Measurements from ENCODE around the gene SERTM1. TPM values are rescaled to one million over a fixed set of nuclear protein-coding genes. Genes with fewer than 3 reads are reported as not detected.

Gene SERTM1
- total and polyA plus RNA-seq, 11 donors: 0.03 to 6.0 (median 0.74) TPM; not detected in 1

DNA sequence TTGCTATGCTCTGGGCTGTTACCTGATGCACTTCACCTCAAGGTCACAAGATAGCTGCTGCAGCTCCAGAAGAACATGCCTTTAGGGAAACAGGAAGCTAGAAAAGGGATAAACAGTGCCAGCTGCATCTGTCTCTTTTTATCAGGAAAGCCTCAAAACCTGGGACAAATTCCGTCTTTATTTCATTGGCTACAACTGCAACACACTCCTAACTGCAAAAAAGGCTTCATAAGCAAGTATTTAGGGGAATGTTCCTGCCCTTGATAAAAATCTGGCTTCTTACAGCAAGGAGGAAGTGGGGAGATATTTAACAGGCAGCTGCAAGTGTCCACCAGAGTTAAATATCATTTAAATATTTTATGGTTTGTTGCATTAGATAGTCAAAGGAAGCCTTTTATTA lies 34.2 kb upstream of the SERTM1 start:
- Histone ChIP-seq H3K27me3 (no peaks in the 10 kb centered on the region), H3K4me1 (no peaks in the 10 kb centered on the region), H3K36me3 (no peaks in the 10 kb centered on the region), H3K27ac (no peak overlapping the region), H3K9me3 (no peaks in the 10 kb centered on the region), H3K4me3 (no peak overlapping the region)
- ATAC-seq (no peak), DNase-seq (no peak)
- WGBS, 4 donors: 45 to 61% (median 51%) methylated on average over 1 of the region's 1 CpG
- no peak for TF ChIP-seq POLR2A (IDR thresholded peaks at IDR 0.05)
- TF ChIP-seq, protein P1, sequence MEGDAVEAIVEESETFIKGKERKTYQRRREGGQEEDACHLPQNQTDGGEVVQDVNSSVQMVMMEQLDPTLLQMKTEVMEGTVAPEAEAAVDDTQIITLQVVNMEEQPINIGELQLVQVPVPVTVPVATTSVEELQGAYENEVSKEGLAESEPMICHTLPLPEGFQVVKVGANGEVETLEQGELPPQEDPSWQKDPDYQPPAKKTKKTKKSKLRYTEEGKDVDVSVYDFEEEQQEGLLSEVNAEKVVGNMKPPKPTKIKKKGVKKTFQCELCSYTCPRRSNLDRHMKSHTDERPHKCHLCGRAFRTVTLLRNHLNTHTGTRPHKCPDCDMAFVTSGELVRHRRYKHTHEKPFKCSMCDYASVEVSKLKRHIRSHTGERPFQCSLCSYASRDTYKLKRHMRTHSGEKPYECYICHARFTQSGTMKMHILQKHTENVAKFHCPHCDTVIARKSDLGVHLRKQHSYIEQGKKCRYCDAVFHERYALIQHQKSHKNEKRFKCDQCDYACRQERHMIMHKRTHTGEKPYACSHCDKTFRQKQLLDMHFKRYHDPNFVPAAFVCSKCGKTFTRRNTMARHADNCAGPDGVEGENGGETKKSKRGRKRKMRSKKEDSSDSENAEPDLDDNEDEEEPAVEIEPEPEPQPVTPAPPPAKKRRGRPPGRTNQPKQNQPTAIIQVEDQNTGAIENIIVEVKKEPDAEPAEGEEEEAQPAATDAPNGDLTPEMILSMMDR (IDR thresholded peaks at IDR 0.05): no peak
- intact Hi-C loops (cut with DNase I): no loop called here

DNA sequence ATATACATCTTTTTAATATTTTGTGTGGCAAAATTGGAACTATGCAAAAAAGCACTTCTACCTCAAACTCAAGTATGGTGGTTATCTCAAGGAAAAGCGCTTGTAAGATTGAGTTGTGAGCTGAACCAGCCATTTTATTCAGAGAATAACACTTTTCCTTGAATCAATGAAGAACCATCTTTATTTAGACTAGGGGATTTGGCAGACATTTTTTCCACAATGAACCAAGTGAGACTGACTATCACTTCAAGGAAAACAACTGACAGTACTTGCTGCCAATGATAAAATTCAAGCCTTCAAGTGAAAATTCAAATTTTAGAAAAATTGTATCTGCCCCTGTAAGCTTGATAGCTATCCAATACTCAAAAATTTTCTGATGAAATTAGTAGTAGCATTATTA lies 23.2 kb upstream of the SERTM1 start:
- H3K27me3 ChIP-seq: no peaks in the 10 kb centered on the region
- DNase-seq (no peak), ATAC-seq (no peak)
- no peaks in the 10 kb centered on the region for H3K4me1 ChIP-seq
- intact Hi-C loops (cut with DNase I): no loop called here
- H3K36me3 ChIP-seq: no peaks in the 10 kb centered on the region
- WGBS, 4 donors: 81 to 88% (median 84%) methylated on average over 1 of the region's 1 CpG
- H3K4me3 ChIP-seq: no peak overlapping the region
- no peaks in the 10 kb centered on the region for H3K9me3 ChIP-seq
- no peak overlapping the region for H3K27ac ChIP-seq
- TF ChIP-seq, protein P1 (IDR thresholded peaks at IDR 0.05): no peak
- no peak for TF ChIP-seq POLR2A (IDR thresholded peaks at IDR 0.05)

- no peak for TF ChIP-seq POLR2A (IDR thresholded peaks at IDR 0.05)
- TF ChIP-seq, protein P1 (IDR thresholded peaks at IDR 0.05): no peak
- Histone ChIP-seq H3K9me3 (no peaks in the 10 kb centered on the region), H3K27ac (no peak overlapping the region), H3K36me3 (no peaks in the 10 kb centered on the region), H3K4me1 (no peaks in the 10 kb centered on the region), H3K4me3 (no peak overlapping the region), H3K27me3 (peaks cover 0 to 4% (median 0%) of the 10 kb centered on the region in 9 donors)
- ATAC-seq (no peak), DNase-seq (no peak)
- 85 to 88% (median 86%) methylated on average over 3 of the region's 3 CpGs for WGBS, 4 donors
- intact Hi-C loops (cut with DNase I): no loop called here
These were observed 8.2 kb upstream of the SERTM1 start for GRCh38 chr13:36665630-36666029.

DNA sequence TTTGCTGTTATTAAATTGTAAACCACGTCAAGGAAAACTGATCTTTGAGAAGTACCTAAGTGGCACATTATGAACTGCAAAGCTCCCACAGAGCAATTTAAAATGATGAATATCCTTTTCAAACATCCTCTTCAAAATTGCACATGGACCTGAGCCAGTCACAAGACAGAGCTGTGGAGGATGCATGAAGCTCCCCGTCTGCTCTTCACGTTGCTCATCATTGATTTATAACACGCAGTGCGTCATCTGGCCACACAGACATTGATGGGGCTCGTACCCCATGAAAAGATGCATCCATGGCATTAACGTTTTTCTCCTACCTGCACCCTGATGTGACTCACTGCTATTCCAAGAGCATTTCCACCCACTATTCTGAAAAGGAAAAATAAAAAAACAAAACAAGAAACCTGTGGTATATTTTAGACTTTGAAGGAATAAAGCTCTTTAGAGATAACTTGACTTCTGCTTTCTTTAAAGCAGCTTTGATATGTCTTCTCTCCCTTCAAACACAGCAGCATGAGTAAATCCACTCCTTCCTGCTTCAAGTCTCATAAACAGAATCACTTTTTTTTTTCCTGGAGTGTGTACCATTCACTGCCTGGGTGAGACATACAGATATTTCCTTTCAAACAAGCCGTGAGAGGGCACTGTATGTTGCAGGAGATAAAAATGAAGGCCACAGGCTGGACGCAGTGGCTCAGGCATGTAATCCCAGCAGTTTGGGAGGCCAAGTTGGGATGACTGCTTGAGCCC lies 7.2 kb upstream of the SERTM1 start:
- TF ChIP-seq, protein P1 (IDR thresholded peaks at IDR 0.05): no peak
- no peak for TF ChIP-seq POLR2A (IDR thresholded peaks at IDR 0.05)
- Histone ChIP-seq H3K4me1 (no peaks in the 10 kb centered on the region), H3K4me3 (no peak overlapping the region), H3K36me3 (no peaks in the 10 kb centered on the region), H3K27ac (no peak overlapping the region), H3K27me3 (peaks cover 0 to 4% (median 0%) of the 10 kb centered on the region in 9 donors), H3K9me3 (no peaks in the 10 kb centered on the region)
- intact Hi-C loops (cut with DNase I): no loop called here
- 65 to 72% (median 72%) methylated on average over 9 of the region's 9 CpGs for WGBS, 4 donors
- DNase-seq: no peak
- no peak for ATAC-seq

All from heart left ventricle (tissue), 16 donors.